GM19455 (cell line): ENCODE data around the gene IRAK1.

Experiments
- ATAC-seq: cut with Tn5 transposase; IDR thresholded peaks from one replicate; pipeline ENCODE4 v1.9.1; 2021; ENCODE audit not compliant: unreplicated experiment

The IRAK1 gene

DNA sequence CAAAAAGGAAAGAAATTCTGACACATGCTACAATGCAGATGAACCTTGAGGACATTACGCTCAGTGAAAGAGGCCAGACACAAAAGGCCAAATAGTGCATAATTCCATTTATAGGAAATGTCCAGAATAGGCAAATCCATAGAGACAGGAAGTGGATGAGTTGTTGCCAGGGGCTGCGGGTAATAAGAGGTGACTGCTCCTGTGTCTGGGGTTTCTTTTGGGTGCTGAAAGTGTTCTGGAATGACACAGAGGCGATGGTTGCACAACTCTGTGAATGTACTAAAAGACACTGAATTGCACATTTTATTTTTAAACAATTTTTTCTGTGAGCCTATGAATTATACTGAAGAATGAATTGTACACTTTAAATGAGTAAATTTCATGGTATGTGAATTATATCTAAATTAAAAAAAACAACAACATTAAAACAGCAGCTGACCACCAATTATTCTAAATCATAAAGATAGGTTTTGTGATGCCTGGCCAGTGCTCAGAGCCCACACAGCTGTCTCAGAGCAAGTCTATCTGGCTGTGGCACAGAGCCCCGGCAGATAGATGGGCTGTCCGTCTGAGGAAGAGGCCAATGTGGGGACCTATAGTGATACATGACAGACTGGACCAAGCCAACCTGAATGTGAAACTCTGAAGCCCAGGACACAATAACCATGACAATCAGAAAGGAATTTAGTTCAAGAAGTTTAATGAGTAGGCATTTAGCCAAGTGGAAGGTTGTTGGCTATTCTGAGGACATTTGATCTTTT, 23.5 kb upstream of the IRAK1 start:
- no peak for ATAC-seq

DNA sequence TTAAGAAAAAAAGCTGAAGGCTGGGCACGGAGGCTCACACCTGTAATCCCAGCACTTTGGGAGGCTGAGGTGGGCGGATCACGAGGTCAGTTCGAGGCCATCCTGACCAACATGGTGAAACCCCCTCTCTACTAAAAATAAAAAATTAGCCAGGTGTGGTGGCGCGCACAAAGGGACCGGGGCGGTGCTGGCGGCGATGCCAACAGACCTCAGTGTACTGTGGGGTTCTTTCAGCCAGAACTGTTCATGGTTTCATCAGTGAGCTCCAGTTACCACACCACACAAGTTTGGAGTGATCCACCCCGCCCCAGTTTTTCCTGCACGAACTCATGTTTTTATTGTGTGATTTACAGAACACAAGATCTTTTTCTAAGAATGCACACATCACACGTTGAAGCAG, 21.2 kb upstream of the IRAK1 start:
- ATAC-seq, result no peak

DNA sequence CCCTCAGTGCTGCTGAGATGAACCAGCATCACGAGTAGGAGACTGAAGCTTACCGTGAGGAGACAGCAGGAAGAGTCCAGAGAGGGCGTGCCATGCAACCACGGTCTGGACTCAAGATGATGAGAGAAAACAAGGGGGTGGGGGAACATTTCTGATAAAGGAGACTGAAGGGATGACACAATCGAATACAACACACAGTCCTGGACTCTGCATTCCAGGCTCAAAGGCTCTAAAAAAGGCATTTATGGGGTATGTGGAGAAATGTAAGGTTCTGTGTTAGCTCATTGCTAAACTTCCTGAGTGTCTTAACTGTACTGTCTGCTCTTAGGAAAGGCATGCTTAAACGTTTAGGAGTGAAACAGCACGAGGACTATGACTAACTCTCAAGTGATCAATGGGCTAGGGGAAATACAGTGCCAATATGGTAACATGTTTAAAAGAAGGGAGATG, 20.6 kb upstream of the IRAK1 start:
- no peak for ATAC-seq

DNA sequence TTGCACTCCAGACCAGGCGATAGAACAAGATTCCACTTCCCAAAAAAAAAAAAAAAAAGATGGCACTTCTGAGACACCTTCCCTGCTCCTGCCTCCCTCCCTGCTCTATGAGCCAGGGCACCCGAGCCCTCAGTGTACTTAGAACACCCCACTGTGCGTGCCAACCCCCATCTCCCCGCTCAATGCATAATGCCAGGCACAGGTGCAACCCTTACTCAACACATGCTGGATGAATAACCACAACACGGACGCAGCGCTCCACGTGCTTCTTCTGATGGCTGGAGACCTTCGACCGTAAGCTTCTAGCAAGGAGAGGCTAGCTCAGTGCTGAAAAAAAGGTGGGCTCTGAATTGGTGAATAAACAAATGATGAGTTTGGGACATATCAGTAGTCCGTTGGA, 19.9 kb upstream of the IRAK1 start:
- no peak for ATAC-seq

DNA sequence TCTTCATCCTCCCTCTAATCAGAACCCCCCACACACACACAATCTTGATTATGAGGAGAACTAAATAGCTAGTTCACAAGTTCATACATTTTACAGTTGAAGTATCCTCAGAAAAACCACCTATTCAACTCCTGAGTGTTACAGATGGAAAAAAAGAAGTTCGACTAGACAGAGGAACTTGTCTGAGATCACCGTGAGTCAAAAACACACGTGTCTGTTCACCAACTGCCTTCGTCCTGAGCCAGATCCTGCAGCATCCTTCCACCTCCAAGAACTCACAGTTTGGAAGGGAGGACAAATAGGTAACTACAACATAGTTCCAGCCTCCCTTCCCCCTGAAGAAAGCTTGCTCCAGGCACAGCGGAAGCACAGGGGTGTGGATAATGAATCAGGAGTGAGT, 19.0 kb upstream of the IRAK1 start:
- no peak for ATAC-seq

DNA sequence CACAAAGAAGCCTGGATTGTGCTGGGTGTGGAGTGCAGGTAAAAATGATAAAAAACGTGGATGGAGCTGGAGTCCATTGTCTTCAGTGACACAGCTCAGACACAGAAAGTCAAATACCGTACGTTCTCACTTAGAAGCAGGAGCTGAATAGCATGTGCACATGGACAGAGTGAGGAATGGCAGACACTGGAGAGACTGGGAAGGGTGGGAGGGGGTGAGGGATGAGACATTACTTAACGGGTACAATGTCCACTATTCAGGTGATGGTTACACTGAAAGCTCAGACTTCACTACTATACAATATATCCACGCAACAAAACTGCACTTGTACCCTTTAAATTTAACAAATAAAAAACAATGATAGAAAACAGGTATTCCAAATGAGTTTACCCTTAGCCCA, 18.1 kb upstream of the IRAK1 start:
- ATAC-seq, result no peak

DNA sequence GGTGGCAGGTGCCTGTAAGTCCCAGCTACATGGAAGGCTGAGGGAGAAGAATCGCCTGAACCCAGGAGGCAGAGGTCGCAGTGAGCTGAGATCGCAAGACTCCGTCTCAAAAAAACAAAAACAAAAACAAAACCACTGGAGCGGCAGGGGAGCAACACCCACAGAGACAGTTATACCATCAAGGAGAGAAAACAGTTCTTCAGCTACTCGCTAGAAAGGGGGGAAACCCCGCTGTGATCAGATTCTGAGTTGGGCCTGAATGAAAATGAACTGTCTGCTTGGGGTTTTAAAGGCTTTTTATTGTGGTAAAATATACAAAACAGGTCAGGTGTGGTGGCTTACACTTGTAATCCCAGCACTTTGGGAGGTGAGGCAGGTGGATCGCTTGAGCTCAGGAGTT, 16.8 kb upstream of the IRAK1 start:
- ATAC-seq, result no peak

DNA sequence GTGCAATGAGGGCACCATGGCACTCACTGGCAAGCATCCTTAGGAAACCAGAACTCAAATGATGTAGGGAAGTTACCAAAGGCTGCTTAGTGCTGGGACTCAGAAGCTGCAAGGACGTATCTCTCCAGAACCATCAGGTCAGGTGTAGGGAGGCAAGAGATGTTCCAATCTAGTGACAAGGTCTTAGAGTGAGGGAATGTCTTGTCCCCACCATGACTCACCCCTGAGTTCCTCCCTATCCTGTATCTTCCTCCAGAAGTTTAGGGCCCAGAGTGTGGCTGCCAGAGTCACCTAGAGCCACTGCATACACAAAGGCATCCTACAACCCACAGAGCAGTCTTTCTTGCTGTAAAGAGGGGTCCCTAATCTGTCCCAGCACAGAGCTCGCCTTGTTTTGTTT, 14.1 kb upstream of the IRAK1 start:
- no peak for ATAC-seq

DNA sequence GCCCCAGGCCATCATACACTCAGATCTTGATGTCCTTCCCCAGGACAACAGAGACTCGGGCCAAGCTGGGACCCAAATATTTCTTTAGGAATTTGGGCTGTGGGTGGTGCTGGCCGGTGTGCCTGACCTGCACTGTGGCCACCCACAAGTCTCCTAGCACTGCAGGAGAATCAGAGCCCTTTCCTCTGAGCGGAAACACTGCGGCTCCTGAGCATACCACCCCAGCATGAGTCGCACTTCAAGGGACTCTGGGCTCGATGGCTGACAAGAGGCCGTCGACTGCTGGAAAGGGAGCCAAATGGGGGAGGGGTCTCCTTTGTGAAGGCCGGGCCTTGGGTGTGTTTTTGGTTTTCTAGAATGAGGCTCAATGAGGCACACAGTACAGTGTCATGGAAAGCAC, 13.0 kb upstream of the IRAK1 start:
- no peak for ATAC-seq

DNA sequence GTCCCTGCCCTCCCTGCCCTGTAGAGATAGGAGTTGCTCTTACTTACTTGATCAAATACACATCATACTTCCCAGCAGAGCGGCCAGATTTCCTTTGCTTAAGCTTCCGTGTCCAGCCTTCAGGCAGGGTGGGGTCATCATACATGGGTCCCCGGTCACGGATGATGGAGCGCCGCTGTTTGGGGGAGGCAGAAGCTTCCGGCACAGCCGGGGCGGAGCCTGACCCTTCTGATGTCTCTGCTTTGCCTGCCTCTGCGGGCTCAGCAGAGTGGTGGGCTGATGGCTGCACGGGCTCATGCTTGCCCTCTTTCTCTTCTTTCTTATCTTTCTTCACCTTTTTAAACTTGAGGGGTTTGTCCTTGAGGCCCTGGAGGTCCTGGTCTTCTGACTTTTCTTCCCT, 12.5 kb upstream of the IRAK1 start:
- no peak for ATAC-seq

DNA sequence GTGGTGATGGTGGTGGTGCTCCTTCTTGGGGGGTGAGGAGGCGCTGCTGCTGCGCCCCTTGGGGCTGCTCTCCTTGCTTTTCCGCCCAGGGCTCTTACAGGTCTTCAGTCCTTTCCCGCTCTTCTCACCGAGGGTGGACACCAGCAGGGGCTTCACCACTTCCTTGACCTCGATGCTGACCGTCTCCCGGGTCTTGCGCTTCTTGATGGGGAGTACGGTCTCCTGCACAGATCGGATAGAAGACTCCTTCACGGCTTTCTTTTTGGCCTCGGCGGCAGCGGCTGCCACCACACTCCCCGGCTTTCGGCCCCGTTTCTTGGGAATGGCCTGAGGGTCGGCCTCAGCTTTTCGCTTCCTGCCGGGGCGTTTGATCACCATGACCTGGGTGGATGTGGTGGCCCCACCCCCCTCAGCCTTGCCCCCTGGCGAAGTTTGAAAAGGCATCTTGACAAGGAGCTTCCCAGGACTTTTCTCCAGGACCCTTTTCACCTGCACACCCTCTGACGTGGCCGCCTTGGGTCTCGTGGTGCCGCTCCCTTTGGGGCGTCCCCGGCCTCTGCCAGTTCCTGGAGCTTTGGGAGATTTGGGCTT, 11.1 kb upstream of the IRAK1 start:
- ATAC-seq, result no peak

DNA sequence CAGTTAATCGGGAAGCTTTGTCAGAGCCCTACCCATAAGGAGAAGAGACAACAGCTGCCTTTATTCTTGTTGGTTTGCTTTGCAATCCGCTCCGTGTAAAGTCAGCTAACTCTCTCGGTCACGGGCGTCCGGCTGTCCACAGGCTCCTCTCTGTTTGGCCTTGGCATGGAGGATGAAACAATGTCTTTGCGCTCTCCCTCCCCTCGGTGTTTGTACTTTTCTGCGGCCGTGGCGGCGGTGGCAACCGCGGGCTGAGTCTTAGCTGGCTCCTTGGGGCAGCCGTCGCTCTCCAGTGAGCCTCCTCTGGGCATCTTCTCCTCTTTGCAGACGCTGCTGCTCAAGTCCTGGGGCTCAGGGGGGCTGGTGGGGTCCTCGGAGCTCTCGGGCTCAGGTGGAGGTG, 10.6 kb upstream of the IRAK1 start:
- no peak for ATAC-seq

DNA sequence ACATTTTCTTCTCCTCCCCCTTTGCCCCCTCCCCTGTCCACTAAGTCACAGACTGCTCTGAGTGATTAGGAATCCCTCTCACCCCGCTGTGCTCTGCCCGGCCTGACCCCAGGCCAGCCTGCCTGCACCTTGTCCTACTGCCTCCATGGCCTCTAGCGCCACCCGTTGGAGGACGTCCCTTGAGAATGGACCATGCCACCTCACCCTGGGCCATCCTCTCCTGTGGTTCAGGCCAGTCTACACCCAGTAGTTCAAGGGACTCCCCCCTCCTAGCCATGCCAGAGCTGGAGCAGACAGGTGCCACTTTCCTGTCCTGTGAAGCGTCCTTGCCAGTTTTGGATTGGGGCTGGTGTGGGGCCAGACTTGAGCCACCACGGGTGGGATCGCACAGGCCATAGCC, 9.7 kb upstream of the IRAK1 start:
- ATAC-seq, result no peak

DNA sequence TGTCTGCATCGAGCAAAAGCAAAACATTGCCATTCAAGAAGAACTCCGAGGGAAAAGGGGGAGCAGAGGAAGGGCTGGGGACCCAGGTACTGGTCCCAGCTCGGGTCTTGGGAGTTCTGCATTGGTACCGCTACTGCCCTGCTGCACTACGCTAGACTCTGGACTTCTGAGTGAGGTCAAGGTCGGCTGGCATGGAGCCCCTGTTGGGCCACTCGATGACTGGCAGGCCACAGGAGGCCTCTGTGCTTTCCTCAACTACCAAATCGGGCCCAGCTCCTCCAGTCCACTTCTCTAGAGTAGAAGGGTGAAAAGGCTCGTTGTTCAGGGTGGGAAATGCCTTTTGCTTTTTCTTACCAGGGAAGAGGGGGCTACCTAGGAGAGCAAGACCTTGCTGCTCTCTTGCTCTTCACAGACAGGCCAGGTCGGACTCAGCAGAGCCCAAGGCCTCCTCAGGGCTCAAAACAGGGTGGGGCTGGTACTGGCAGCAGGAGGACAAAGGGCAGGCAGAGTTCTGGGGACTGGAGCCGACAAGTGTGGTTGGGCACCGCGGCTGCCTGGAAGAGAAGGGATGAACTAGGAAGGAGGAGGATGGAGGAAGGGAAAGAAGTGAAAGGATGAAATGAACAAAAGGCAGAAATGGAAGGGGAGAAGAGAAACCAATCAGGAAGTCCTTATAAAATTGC, 8.9 kb upstream of the IRAK1 start:
- ATAC-seq, result no peak

DNA sequence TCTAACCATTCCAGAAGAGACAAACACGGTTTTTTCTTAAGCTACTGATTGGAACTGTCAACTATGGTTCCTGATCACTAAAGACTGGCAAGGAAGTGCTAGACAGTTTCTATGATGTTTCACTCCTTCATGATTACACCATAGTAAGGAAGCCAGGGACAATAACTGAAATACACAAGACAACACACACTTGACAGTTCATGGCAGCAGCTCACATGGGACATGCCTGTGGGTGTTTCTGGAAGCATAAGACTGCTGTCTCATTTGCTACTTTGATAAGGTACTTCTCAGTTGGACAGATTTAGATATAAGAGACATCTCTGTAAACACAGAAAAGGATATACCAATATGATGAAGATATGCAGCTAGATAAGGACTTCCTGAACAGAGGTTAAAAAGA, 8.3 kb upstream of the IRAK1 start:
- ATAC-seq, result no peak

DNA sequence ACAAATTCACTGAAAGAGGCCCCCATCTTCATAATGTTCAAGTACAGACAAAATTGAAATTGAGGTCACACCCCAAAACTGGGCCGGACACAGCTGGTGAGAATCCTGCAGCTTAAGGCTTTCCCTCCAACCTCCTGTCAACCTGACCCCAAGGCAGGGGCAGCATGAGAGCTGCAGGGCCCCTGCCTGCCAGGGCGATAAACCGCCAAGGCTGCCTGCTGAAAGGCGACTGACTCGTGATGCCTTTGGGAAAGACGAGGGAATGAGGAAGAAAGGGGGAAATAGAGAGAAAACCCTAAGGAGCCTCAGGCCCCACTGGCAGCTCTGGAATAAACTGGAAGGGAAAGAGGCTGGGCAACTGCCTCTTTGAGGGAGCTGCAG, 7.3 kb upstream of the IRAK1 start:
- no peak for ATAC-seq

DNA sequence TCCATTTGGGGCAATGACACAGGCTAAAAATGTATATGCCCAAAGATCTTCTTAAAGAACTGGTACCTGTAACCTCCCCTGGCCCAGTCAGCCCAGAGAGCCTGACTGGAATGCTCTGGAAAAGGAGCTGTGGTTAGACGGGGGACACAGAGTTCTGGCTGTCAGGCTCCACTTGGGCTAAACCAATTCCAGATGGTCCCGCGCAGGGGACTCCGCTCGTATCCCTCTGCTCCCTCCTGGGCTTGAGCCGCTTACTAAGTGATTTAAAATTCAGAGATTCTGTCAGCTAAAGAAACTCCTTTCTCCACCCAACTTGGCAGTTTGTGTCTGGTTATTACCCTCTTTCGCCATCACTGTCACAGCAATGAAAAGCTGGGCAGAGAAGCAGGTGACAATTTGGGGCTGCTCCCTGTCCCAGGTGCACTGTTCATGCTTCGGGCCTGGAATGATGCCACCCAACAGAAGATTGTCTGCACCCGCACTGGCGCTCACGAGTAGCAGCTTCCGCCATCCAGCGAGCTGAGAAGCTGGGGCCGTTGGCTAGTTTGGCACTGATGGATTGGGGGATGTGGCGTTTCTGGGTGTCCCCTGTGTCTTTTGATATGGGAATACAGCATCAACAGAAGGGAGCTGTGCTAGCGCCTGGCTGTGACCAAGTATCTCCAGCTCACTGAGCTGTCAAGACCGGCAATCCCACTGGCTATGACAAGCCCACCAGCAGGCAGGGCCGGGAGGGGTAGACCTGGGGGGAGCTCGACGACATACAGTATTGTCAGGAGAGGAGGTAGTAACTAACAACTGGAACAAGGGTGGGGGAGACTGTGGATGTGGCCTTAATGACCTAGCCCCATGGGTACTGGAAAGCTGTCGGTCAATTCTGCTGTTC, 6.7 kb upstream of the IRAK1 start:
- no peak for ATAC-seq

DNA sequence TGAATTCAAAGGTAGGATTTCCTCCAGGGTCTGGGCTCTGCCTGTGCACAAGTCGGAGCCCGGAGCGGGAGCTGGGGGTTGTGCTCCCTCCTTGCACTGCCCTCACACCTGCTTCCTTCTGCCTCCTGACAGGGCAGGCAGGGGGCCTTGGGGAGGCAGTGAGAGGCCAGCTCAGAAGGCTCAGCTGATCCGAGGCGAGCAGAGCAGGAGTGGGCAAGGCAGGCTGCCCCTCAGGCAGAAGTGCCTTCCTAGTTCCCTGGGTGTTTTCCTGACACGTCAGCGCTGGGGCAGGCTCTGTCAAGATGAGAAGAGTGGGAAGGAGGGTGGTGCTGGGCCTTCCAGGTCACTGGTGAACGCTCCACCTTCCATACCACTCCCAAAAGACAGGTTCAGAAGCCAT, 5.5 kb upstream of the IRAK1 start:
- ATAC-seq, result no peak

DNA sequence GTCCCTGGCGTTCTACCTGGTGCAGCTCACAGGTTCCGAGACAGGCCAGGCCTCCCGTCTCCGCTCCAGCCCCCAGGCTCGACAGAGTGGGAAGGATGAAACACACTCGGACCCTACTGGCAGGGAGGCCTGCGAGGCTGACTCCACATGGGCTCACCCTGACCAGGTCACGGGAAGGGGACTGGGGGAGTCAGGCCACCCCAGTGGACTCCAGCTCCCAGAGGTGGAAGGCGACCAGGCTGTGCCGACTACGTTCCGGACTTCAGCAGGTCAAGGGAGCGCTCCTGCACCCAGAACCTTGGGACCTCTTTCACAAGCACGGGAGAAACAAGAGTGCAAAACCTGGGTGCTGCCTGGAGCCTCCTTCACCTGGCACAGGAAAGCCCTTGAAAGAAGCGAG, 4.6 kb upstream of the IRAK1 start:
- no peak for ATAC-seq

DNA sequence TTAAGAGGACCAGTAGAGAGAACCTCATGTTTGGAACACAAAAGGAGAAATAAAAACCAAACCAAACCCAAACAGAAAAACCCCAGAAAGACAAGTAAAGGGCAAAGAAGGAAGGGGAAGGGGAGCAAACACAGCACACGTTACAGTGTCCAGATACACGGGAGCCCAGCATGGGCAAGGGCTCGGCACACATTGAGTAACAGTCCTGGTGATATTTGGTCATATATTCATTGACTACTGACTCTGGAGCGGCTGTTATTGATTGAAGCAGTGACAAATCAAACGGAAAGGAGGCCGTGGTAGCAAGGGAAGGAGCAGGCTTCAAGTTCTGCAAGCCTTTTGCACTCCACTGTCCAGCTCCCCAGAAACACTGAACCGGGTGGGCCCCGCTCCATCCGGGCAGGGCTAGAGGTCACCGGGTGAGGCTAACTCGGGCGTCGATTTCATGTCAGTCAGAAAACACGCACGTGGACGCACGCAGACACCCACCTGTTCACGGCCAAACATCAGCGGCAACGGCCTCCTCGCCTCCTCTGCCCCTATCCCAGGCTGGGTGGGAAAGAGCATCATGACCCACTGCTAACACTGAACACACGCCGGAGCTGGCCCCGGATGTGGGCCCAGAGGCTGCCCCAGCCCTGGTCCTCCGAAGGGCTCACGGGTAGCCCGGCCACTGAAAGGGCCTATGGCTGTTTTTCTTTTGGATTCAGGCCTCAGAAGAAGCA, 3.7 kb upstream of the IRAK1 start:
- no peak for ATAC-seq

DNA sequence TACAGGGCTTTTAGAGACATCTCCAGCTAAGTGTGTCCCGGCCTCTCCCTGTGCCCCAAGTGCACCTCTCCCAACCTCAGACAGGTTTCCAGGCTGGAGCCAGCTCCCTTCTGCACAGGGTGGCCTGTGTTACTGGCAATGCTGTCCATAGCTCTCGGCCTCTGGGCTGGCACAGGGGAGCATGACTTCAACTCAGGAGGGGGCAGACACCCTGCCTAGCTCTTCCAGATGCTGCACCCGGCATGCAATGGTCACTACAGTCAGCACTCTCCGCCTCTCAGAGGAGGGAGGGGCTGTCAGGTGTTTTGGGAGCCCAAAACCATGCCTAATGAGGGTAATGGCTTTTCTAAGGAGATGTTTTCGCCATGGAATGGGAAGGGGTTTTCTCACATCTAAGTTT, 2.4 kb upstream of the IRAK1 start:
- ATAC-seq, result no peak
